ENCODE measurements around the gene DNAH8. TPM values are rescaled to one million over a fixed set of nuclear protein-coding genes. Genes with fewer than 3 reads are reported as not detected.

Gene DNAH8
- polyA plus RNA-seq, 1 of the 3 experiments (the other 2 are of a cell fraction), result not detected

GRCh38 chr6:39063526-39063925, 348.4 kb downstream of the DNAH8 start:
- POLR2A ChIA-PET, result no interaction called here
- H4K20me1 ChIP-seq (ENCODE audit: insufficient read depth), result no peaks in the 10 kb centered on the region
- H3K27ac ChIP-seq (ENCODE audit: low read depth in 2 of 2, low read length in 1 of 2), result no peak overlapping the region
- 0% methylated on average over 1 of the region's 1 CpG for WGBS (ENCODE audit: low lambda C conversion rate)
- H3F3A ChIP-seq (replicated peaks; ENCODE audit: insufficient read depth), result no peaks in the 10 kb centered on the region
- no peak overlapping the region for H3K4me3 ChIP-seq (ENCODE audit: low read depth in 2 of 2, low read length in 1 of 2)
- no peaks in the 10 kb centered on the region for H3K27me3 ChIP-seq (ENCODE audit: insufficient read depth)
- H3K36me3 ChIP-seq (replicated peaks in 1 of 2; ENCODE audit: control insufficient read depth in 1 of 2, insufficient read depth in 2 of 2, low read length in 1 of 2), result no peaks in the 10 kb centered on the region
- peaks cover 0 to 45% of the 10 kb centered on the region in 2 experiments; a peak in 2 of 4 replicates for H3K4me1 ChIP-seq (ENCODE audit: control insufficient read depth in 1 of 2, insufficient read depth in 2 of 2, low read depth in 1 of 2, low read length in 1 of 2)
- no peak overlapping the region for H2AFZ ChIP-seq (ENCODE audit: low read depth)
- CTCF ChIA-PET, result interaction anchor here (0.7 to 2.0 kb wide), 3 partner anchors 23 to 191 kb away, joined by 3 to 5 read pairs (median 4); no protein-coding TSS in a partner anchor
- TF ChIP-seq RCOR1 (IDR thresholded peaks at IDR 0.05; ENCODE audit: low read length) (no peak), GATA2 (CRISPR knock-in tag; IDR thresholded peaks at IDR 0.05) (no peak), MXI1 (IDR thresholded peaks at IDR 0.05; ENCODE audit: low read depth, low read length) (no peak), SIN3A (IDR thresholded peaks at IDR 0.05; ENCODE audit: borderline replicate concordance, low read depth, low read length) (no peak), IRF3 (IDR thresholded peaks at IDR 0.05; ENCODE audit: low read depth, low read length) (no peak), ELF1 (IDR thresholded peaks at IDR 0.05) (no peak), FOXM1 (IDR thresholded peaks at IDR 0.05; ENCODE audit: low read depth) (no peak), MEF2A (IDR thresholded peaks at IDR 0.05; ENCODE audit: borderline replicate concordance, low read depth) (no peak), ZBTB33 (IDR thresholded peaks at IDR 0.05; ENCODE audit: borderline replicate concordance, low read depth) (no peak), NFIC (IDR thresholded peaks at IDR 0.05; ENCODE audit: borderline replicate concordance) (no peak), TEAD4 (IDR thresholded peaks at IDR 0.05; ENCODE audit: borderline replicate concordance, insufficient read depth) (no peak), RAD21 (IDR thresholded peaks at IDR 0.05; ENCODE audit: low read length) (no peak), TAF1 (IDR thresholded peaks at IDR 0.05; ENCODE audit: borderline replicate concordance, low read depth, low read length) (no peak), FOXJ3 (CRISPR knock-in tag; IDR thresholded peaks at IDR 0.05) (no peak), GABPA (IDR thresholded peaks at IDR 0.05; ENCODE audit: low read depth) (no peak), NRF1 (IDR thresholded peaks at IDR 0.05; ENCODE audit: low read depth, low read length) (no peak)
- TF ChIP-seq, protein P1, sequence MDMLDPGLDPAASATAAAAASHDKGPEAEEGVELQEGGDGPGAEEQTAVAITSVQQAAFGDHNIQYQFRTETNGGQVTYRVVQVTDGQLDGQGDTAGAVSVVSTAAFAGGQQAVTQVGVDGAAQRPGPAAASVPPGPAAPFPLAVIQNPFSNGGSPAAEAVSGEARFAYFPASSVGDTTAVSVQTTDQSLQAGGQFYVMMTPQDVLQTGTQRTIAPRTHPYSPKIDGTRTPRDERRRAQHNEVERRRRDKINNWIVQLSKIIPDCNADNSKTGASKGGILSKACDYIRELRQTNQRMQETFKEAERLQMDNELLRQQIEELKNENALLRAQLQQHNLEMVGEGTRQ (IDR thresholded peaks at IDR 0.05; ENCODE audit: borderline replicate concordance, low read depth, low read length), result no peak
- TF ChIP-seq, protein P2, sequence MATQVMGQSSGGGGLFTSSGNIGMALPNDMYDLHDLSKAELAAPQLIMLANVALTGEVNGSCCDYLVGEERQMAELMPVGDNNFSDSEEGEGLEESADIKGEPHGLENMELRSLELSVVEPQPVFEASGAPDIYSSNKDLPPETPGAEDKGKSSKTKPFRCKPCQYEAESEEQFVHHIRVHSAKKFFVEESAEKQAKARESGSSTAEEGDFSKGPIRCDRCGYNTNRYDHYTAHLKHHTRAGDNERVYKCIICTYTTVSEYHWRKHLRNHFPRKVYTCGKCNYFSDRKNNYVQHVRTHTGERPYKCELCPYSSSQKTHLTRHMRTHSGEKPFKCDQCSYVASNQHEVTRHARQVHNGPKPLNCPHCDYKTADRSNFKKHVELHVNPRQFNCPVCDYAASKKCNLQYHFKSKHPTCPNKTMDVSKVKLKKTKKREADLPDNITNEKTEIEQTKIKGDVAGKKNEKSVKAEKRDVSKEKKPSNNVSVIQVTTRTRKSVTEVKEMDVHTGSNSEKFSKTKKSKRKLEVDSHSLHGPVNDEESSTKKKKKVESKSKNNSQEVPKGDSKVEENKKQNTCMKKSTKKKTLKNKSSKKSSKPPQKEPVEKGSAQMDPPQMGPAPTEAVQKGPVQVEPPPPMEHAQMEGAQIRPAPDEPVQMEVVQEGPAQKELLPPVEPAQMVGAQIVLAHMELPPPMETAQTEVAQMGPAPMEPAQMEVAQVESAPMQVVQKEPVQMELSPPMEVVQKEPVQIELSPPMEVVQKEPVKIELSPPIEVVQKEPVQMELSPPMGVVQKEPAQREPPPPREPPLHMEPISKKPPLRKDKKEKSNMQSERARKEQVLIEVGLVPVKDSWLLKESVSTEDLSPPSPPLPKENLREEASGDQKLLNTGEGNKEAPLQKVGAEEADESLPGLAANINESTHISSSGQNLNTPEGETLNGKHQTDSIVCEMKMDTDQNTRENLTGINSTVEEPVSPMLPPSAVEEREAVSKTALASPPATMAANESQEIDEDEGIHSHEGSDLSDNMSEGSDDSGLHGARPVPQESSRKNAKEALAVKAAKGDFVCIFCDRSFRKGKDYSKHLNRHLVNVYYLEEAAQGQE (IDR thresholded peaks at IDR 0.05; ENCODE audit: low read depth, low read length), result no peak
- TF ChIP-seq, protein P3, sequence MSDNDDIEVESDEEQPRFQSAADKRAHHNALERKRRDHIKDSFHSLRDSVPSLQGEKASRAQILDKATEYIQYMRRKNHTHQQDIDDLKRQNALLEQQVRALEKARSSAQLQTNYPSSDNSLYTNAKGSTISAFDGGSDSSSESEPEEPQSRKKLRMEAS (IDR thresholded peaks at IDR 0.05; ENCODE audit: low read depth), result no peak
- TF ChIP-seq, protein P4, sequence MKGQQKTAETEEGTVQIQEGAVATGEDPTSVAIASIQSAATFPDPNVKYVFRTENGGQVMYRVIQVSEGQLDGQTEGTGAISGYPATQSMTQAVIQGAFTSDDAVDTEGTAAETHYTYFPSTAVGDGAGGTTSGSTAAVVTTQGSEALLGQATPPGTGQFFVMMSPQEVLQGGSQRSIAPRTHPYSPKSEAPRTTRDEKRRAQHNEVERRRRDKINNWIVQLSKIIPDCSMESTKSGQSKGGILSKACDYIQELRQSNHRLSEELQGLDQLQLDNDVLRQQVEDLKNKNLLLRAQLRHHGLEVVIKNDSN (IDR thresholded peaks at IDR 0.05; ENCODE audit: borderline replicate concordance, low read depth), result no peak
- no peak for DNase-seq
- no peak overlapping the region for H3K4me2 ChIP-seq
- H3K9me3 ChIP-seq, result no peaks in the 10 kb centered on the region
- H3K9me2 ChIP-seq, result no peaks in the 10 kb centered on the region
- H3K79me2 ChIP-seq (ENCODE audit: insufficient read depth), result no peaks in the 10 kb centered on the region
- no peak overlapping the region for H3K9ac ChIP-seq
